Breast epithelium (tissue), 4 donors: Measurements from ENCODE around the gene TTLL12. TPM values are rescaled to one million over a fixed set of nuclear protein-coding genes. Genes with fewer than 3 reads are reported as not detected.

Experiments
- DNase-seq, 2 donors: peaks; one replicate each; pipeline ENCODE4 v3.0.0-alpha.2; 2019; ENCODE audit warnings: low spot score in 2 of 2
- H3K27ac ChIP-seq, 2 donors: fragments of 200-600 bp; sonication (generic) in 1 of 2; one replicate each; pipeline ENCODE4 v1.5.1; 2016 to 2019; ENCODE audit warnings: mild to moderate bottlenecking in 1 of 2
- H3K27me3 ChIP-seq, 2 donors: fragments of 200-600 bp; sonication (generic) in 1 of 2; one replicate each; pipeline versions ENCODE4 v1.5.1 to v1.6.0; 2017 to 2019; ENCODE audit warnings: control low read depth in 1 of 2, mild to moderate bottlenecking in 1 of 2
- H3K36me3 ChIP-seq: fragments of 200-600 bp; one replicate; pipeline ENCODE4 v1.5.1; 2019
- H3K4me1 ChIP-seq, 2 donors: fragments of 200-600 bp; sonication (generic); one replicate each; pipeline ENCODE4 v1.5.1; 2016 to 2019; ENCODE audit warnings: control low read depth in 1 of 2
- H3K4me3 ChIP-seq, 3 donors: fragments of 200-600 bp; sonication (generic); 1 replicate in 2 of 3; 2 replicates in 1 of 3; pipeline ENCODE4 v1.5.1; 2016 to 2019; ENCODE audit warnings: mild to moderate bottlenecking in 3 of 3, moderate library complexity in 2 of 3
- H3K9me3 ChIP-seq, 2 donors: fragments of 200-600 bp; sonication (generic) in 1 of 2; one replicate each; pipeline ENCODE4 v1.5.1; 2016 to 2019; ENCODE audit warnings: control low read depth in 1 of 2
- POLR2A ChIP-seq: fragments of 450-650 bp; IDR thresholded peaks from one replicate; pipeline ENCODE4 v1.6.1; 2016; ENCODE audit warnings: antibody characterized with exemption, mild to moderate bottlenecking, moderate library complexity
- POLR2AphosphoS5 ChIP-seq, 3 donors: sonication (generic); formaldehyde crosslinking; IDR thresholded peaks; one replicate each; pipeline ENCODE4 v1.6.1; 2017; ENCODE audit warnings: antibody characterized with exemption in 3 of 3
- intact Hi-C: fragments of 100-400 bp; cut with DNase I; formaldehyde crosslinking; loops from one replicate; pipeline ENCODE4 v1.15.1; 2023; ENCODE audit warnings: low total_unique reads
- total RNA-seq, 3 donors: library from RNA; depleted of rRNA; stranded (reverse); fragments of >200 nt; gene quantifications; one replicate each; pipeline ENCODE4 v1.1.0, GENCODE V29; 2016
- TF ChIP-seq, protein P1 (sequence below), 3 donors: fragments of 450-650 bp; IDR thresholded peaks; one replicate each; pipeline ENCODE4 v1.5.1; 2016 to 2017; ENCODE audit warnings: antibody characterized with exemption in 3 of 3, mild to moderate bottlenecking in 3 of 3, moderate library complexity in 3 of 3

Gene TTLL12
- total RNA-seq, 3 donors from 2014 or later, result 25.9 to 36.0 (median 31.4) TPM

DNA sequence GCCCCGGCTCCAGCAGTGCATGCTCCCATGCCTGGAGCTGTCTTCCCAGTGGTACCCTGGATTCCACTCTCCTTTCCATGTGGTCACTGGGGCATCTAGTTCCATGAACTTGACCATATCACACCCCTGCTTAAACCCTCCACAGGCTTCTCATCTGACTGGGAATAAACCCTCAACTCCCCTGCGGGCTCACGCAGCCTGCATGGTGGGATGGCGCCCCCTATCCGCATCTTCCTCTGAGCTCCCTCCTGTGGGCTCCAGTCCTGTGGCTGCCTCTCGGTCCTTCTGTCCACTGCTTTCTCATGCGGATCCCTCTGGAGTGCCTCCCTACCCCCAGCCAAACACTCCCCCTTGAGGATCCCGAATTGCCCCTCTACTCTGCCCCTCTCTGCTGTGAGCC lies 41.4 kb upstream of the TTLL12 start:
- no peaks in the 10 kb centered on the region for H3K9me3 ChIP-seq
- TF ChIP-seq POLR2A, result no peak
- no peak for TF ChIP-seq POLR2AphosphoS5 (IDR thresholded peaks at IDR 0.05)
- TF ChIP-seq, protein P1, sequence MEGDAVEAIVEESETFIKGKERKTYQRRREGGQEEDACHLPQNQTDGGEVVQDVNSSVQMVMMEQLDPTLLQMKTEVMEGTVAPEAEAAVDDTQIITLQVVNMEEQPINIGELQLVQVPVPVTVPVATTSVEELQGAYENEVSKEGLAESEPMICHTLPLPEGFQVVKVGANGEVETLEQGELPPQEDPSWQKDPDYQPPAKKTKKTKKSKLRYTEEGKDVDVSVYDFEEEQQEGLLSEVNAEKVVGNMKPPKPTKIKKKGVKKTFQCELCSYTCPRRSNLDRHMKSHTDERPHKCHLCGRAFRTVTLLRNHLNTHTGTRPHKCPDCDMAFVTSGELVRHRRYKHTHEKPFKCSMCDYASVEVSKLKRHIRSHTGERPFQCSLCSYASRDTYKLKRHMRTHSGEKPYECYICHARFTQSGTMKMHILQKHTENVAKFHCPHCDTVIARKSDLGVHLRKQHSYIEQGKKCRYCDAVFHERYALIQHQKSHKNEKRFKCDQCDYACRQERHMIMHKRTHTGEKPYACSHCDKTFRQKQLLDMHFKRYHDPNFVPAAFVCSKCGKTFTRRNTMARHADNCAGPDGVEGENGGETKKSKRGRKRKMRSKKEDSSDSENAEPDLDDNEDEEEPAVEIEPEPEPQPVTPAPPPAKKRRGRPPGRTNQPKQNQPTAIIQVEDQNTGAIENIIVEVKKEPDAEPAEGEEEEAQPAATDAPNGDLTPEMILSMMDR (IDR thresholded peaks at IDR 0.05), result no peak
- peaks cover 0 to 4% of the 10 kb centered on the region in 2 donors for H3K4me1 ChIP-seq
- H3K27me3 ChIP-seq, result no peaks in the 10 kb centered on the region
- H3K27ac ChIP-seq, result no peak overlapping the region
- H3K4me3 ChIP-seq, result no peak overlapping the region
- no peaks in the 10 kb centered on the region for H3K36me3 ChIP-seq
- intact Hi-C loops, result no loop called here
- no peak for DNase-seq

- H3K27me3 ChIP-seq, result no peaks in the 10 kb centered on the region
- TF ChIP-seq, protein P1 (IDR thresholded peaks at IDR 0.05), result no peak
- TF ChIP-seq POLR2AphosphoS5 (IDR thresholded peaks at IDR 0.05) (no peak), POLR2A (no peak)
- no peak for DNase-seq
- intact Hi-C loops, result no loop called here
- H3K4me3 ChIP-seq, result peak overlapping the region in 1 of 3 donors; percentile 22
- peak overlapping the region in 1 of 2 donors; percentile 40 for H3K27ac ChIP-seq
- peaks cover 6 to 9% of the 10 kb centered on the region in 2 donors for H3K4me1 ChIP-seq
- no peaks in the 10 kb centered on the region for H3K36me3 ChIP-seq
- H3K9me3 ChIP-seq, result no peaks in the 10 kb centered on the region
Measured at GRCh38 chr22:43227239-43227630, 40.3 kb upstream of the TTLL12 start.

GRCh38 chr22:43226377-43227238 lies 39.7 kb upstream of the TTLL12 start:
- Histone ChIP-seq H3K27me3 (no peaks in the 10 kb centered on the region), H3K4me1 (peaks cover 6 to 9% of the 10 kb centered on the region in 2 donors), H3K4me3 (peak overlapping the region in 1 of 3 donors; percentile 22), H3K36me3 (no peaks in the 10 kb centered on the region), H3K27ac (peak overlapping the region in 1 of 2 donors; percentile 40), H3K9me3 (no peaks in the 10 kb centered on the region)
- intact Hi-C loops, result no loop called here
- DNase-seq, result no peak
- no peak for TF ChIP-seq POLR2A
- TF ChIP-seq, protein P1 (IDR thresholded peaks at IDR 0.05), result no peak
- no peak for TF ChIP-seq POLR2AphosphoS5 (IDR thresholded peaks at IDR 0.05)

GRCh38 chr22:43225609-43226008 lies 38.7 kb upstream of the TTLL12 start:
- no peak overlapping the region for H3K4me3 ChIP-seq
- no peaks in the 10 kb centered on the region for H3K36me3 ChIP-seq
- H3K27me3 ChIP-seq, result no peaks in the 10 kb centered on the region
- no peak for TF ChIP-seq POLR2A
- TF ChIP-seq, protein P1 (IDR thresholded peaks at IDR 0.05), result no peak
- no peak for TF ChIP-seq POLR2AphosphoS5 (IDR thresholded peaks at IDR 0.05)
- H3K4me1 ChIP-seq, result peaks cover 6 to 9% of the 10 kb centered on the region in 2 donors
- no peak for DNase-seq
- H3K9me3 ChIP-seq, result no peaks in the 10 kb centered on the region
- H3K27ac ChIP-seq, result peak overlapping the region in 1 of 2 donors; percentile 40
- intact Hi-C loops, result no loop called here

DNA sequence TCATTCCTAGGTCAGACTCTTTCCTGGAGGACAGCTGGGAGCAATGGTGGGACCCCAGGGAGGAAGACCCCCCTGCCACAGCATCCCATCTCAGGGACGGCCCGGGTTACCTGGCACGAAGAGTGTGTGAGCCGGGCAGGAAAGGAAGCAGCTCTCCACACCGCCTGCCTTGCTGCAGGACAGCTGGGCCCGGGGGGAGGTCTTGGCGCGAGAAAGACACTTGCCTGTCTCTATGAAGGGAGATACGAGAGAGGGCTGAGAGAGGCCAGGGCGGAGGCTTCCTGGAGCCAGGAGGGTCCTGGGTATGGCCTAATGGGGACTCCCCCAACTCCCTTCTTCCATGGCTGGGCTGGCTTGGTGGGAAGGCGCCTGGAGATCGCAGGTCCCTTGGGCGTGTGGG lies 36.1 kb upstream of the TTLL12 start:
- no peak for TF ChIP-seq POLR2AphosphoS5 (IDR thresholded peaks at IDR 0.05)
- TF ChIP-seq, protein P1 (IDR thresholded peaks at IDR 0.05), result no peak
- TF ChIP-seq POLR2A, result no peak
- Histone ChIP-seq H3K27me3 (no peaks in the 10 kb centered on the region), H3K36me3 (no peaks in the 10 kb centered on the region), H3K4me3 (no peak overlapping the region), H3K9me3 (no peaks in the 10 kb centered on the region), H3K27ac (peak overlapping the region in 1 of 2 donors; percentile 3), H3K4me1 (peaks cover 6 to 9% of the 10 kb centered on the region in 2 donors)
- intact Hi-C loops, result no loop called here
- no peak for DNase-seq
